Activated CD8-positive, alpha-beta T cell treated with anti-CD3 and anti-CD28 coated beads, Interleukin-2, amount 10 ng/mL, durations not matched to agents 7 days and 5 days (primary cell): Measurements from ENCODE around the gene ITGB1. TPM values are rescaled to one million over a fixed set of nuclear protein-coding genes. Genes with fewer than 3 reads are reported as not detected.
"Not testable (repeated sequence)": the region's sequence is repeated elsewhere in the genome, so short reads cannot be mapped to it uniquely, and the experiment has no call there.

Experiments used
- ATAC-seq: fragments of 150-1000 bp; cut with Tn5 transposase; one replicate; pipeline ENCODE4 v1.10.0; 2021; ENCODE audit warnings: moderate library complexity
- CTCF ChIA-PET: fragments of 350-600 bp; sonication (Branson Sonifier 250); formaldehyde crosslinking; loops from one replicate; lab custom pipeline; 2021; ENCODE audit warnings: antibody characterized with exemption; lab: Charles Lee
- POLR2A ChIA-PET: fragments of 350-600 bp; sonication (Branson Sonifier 250); formaldehyde crosslinking; loops from one replicate; lab custom pipeline; 2021; ENCODE audit warnings: antibody characterized with exemption; lab: Charles Lee
- DNase-seq: peaks from one replicate; pipeline ENCODE4 v3.0.0-alpha.2; 2020
- H3K27ac Mint-ChIP-seq: one replicate; pipeline ENCODE4 v1.8.0; 2021; ENCODE audit warnings: mild to moderate bottlenecking, mixed read lengths
- H3K27me3 Mint-ChIP-seq: one replicate; pipeline ENCODE4 v1.8.0; 2021; ENCODE audit warnings: low read depth, mixed read lengths
- H3K36me3 Mint-ChIP-seq: one replicate; pipeline ENCODE4 v1.8.0; 2021; ENCODE audit warnings: low read depth, mixed read lengths
- H3K4me1 Mint-ChIP-seq: one replicate; pipeline ENCODE4 v1.8.0; 2021; ENCODE audit warnings: low read depth, mixed read lengths
- H3K4me3 Mint-ChIP-seq: one replicate; pipeline ENCODE4 v1.8.0; 2021; ENCODE audit warnings: mild to moderate bottlenecking, mixed read lengths
- H3K9me3 Mint-ChIP-seq: one replicate; pipeline ENCODE4 v1.8.0; 2022; ENCODE audit warnings: mixed read lengths; ENCODE audit not compliant: insufficient read depth
- total RNA-seq, 2 experiments: library from RNA; stranded (reverse); gene quantifications; one replicate each; pipeline ENCODE4 v1.2.3, GENCODE V29; 2021

The ITGB1 gene
- total RNA-seq, 2 experiments from 2014 or later = 35.0 to 40.2 TPM

GRCh38 chr10:32979719-32980118, 21.7 kb upstream of the ITGB1 start:
- H3K27ac Mint-ChIP-seq, DNase-seq, ATAC-seq, H3K27me3 Mint-ChIP-seq, H3K36me3 Mint-ChIP-seq, H3K9me3 Mint-ChIP-seq: not testable (repeated sequence)
- peak overlapping the region; percentile 28 for H3K4me3 Mint-ChIP-seq
- ChIA-PET POLR2A (interaction anchor here (0.5 to 2.8 kb wide), 9 partner anchors 8 to 534 kb away, joined by 3 to 8 read pairs (median 4); partner anchors contain the start of gene CCDC7), CTCF (interaction anchor here (0.8 to 4.2 kb wide), 8 partner anchors 8 to 176 kb away, joined by 3 to 21 read pairs (median 4); no protein-coding TSS in a partner anchor)
- H3K4me1 Mint-ChIP-seq = peaks cover 36% of the 10 kb centered on the region

GRCh38 chr10:32979041-32979440, 21.0 kb upstream of the ITGB1 start:
- POLR2A ChIA-PET = no interaction called here
- no peaks in the 10 kb centered on the region for H3K9me3 Mint-ChIP-seq

GRCh38 chr10:32977846-32978809, 20.1 kb upstream of the ITGB1 start:
- H3K4me3 Mint-ChIP-seq, H3K36me3 Mint-ChIP-seq, H3K9me3 Mint-ChIP-seq, ATAC-seq, POLR2A ChIA-PET, H3K27ac Mint-ChIP-seq, DNase-seq, H3K27me3 Mint-ChIP-seq: not testable (repeated sequence)
- peaks cover 32% of the 10 kb centered on the region for H3K4me1 Mint-ChIP-seq
- CTCF ChIA-PET = interaction anchor here (0.9 kb wide), 1 partner anchor 31 kb away, joined by 3 read pairs; no protein-coding TSS in a partner anchor

More at GRCh38 chr10:32979041-32979440, 21.0 kb upstream of the ITGB1 start:
- H3K4me3 Mint-ChIP-seq = no peak overlapping the region
- H3K27me3 Mint-ChIP-seq = peaks cover 5% of the 10 kb centered on the region
- no peaks in the 10 kb centered on the region for H3K36me3 Mint-ChIP-seq
- DNase-seq = no peak
- no peak for ATAC-seq
- H3K27ac Mint-ChIP-seq = no peak overlapping the region
- CTCF ChIA-PET = interaction anchor here (2.1 to 4.2 kb wide), 2 partner anchors 8 to 30 kb away, joined by 8 to 21 read pairs; no protein-coding TSS in a partner anchor
- H3K4me1 Mint-ChIP-seq = peaks cover 36% of the 10 kb centered on the region

DNA sequence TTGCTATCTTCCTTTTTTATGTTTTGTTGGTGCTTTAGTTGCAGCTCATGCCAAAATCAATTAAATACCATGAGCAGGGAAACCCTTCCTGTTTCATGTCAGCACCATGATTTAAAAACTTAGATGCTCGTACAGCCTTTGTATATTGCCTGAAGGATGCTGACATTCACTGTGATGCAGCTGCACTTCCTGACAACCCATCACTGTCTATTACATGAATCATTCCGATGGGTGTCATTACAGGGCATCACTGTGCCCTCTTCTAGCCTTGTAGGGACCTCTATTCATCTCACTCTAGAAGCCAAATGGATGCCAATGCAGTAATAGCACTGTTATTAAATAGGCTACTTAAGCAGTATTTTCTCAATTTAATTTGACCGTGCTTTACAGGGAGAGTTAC, 18.3 kb upstream of the ITGB1 start:
- POLR2A ChIA-PET = no interaction called here
- Mint-ChIP-seq H3K27ac (no peak overlapping the region), H3K4me3 (no peak overlapping the region), H3K36me3 (no peaks in the 10 kb centered on the region), H3K4me1 (peaks cover 27% of the 10 kb centered on the region), H3K27me3 (peaks cover 5% of the 10 kb centered on the region), H3K9me3 (no peaks in the 10 kb centered on the region)
- CTCF ChIA-PET = interaction anchor here (0.6 kb wide), 1 partner anchor 33 kb away, joined by 3 read pairs; no protein-coding TSS in a partner anchor
- ATAC-seq (no peak), DNase-seq (no peak)

- POLR2A ChIA-PET = interaction anchor here (1.5 kb wide), 1 partner anchor 8 kb away, joined by 8 read pairs; no protein-coding TSS in a partner anchor
- CTCF ChIA-PET = interaction anchor here (1.7 kb wide), 1 partner anchor 36 kb away, joined by 7 read pairs; no protein-coding TSS in a partner anchor
- Mint-ChIP-seq H3K4me1 (peaks cover 14% of the 10 kb centered on the region), H3K9me3 (no peaks in the 10 kb centered on the region), H3K27ac (no peak overlapping the region), H3K36me3 (no peaks in the 10 kb centered on the region), H3K27me3 (peaks cover 5% of the 10 kb centered on the region), H3K4me3 (no peak overlapping the region)
- no peak for DNase-seq
- ATAC-seq = no peak
These were observed 14.9 kb upstream of the ITGB1 start for GRCh38 chr10:32972929-32973328.

DNA sequence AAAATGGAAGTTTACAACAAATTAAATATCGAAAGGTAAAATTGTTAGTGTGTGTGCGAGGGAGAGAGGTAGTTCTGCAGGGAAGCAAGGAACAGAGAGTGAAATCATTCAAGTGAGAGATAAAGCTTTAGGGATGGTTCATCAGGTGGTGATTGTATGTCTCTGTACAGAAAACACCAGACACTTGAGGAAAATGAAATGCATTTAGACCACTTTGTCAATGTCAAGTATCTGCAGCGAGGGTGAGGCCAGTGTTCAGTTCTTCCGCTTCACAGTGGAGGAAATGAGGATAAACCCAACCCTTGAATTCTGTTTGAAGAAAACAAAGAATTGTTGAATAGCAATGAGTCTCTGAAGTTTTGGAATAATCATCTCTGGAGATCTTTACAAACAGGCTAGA, 14.4 kb upstream of the ITGB1 start:
- Mint-ChIP-seq H3K4me3 (no peak overlapping the region), H3K27ac (no peak overlapping the region), H3K9me3 (no peaks in the 10 kb centered on the region), H3K27me3 (peaks cover 5% of the 10 kb centered on the region), H3K4me1 (peaks cover 14% of the 10 kb centered on the region), H3K36me3 (no peaks in the 10 kb centered on the region)
- ATAC-seq (no peak), DNase-seq (no peak)
- CTCF ChIA-PET = interaction anchor here (1.7 to 2.0 kb wide), 2 partner anchors 7 to 37 kb away, joined by 7 to 8 read pairs; no protein-coding TSS in a partner anchor
- POLR2A ChIA-PET = interaction anchor here (1.5 kb wide), 1 partner anchor 8 kb away, joined by 8 read pairs; no protein-coding TSS in a partner anchor

DNA sequence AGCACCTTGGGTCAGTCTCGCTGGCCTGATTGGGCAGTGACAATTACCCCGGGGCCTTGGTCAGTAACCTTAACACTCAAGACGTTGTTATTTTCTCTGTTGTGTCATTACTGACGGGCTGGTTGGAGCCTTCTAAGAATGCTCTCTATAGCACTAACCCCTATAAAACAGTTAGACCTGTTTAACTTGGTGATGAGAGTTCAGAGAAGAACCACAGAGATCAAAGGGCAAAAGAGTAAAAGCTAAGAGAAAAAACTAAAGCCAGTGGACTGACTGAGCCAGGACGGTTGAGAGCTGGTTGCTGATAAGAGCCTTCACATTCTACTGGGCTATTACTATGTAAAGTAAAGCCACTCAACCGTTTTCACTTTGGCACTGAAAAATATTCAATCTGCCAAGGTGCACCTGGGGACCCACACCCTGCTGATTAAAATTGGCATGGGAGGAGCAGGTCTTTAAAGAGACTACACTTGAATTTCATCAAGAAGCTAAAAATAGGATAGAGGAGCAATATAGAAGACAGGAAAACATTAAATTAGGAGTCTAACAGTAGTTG, 13.6 kb upstream of the ITGB1 start:
- CTCF ChIA-PET = interaction anchor here (0.6 to 2.0 kb wide), 5 partner anchors 8 to 41 kb away, joined by 3 to 8 read pairs (median 3); no protein-coding TSS in a partner anchor
- POLR2A ChIA-PET = interaction anchor here (1.5 kb wide), 1 partner anchor 9 kb away, joined by 8 read pairs; no protein-coding TSS in a partner anchor
- Mint-ChIP-seq H3K27me3 (peaks cover 5% of the 10 kb centered on the region), H3K4me3 (no peak overlapping the region), H3K4me1 (peaks cover 14% of the 10 kb centered on the region), H3K27ac (no peak overlapping the region), H3K9me3 (no peaks in the 10 kb centered on the region), H3K36me3 (no peaks in the 10 kb centered on the region)
- ATAC-seq (no peak), DNase-seq (no peak)

DNA sequence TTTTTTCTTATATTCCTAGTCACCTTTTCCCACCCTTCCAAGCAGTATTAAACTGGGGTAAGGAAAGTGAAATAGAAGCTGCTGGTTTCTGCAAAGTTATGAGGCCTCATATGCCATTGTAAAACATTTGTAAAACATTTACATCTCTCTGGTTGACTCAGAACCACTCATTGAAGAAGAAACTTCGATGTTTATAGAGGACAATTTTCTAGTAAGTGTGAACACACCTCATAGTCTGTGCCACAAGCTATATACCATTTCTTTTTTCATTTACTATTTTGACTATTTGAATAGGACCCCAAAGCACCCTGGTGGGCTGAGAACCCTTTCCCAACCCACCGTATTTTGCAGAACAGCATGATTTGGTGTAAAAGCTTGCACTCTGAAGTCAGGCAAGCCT, 12.9 kb upstream of the ITGB1 start:
- H3K4me1 Mint-ChIP-seq = peaks cover 14% of the 10 kb centered on the region
- DNase-seq (no peak), ATAC-seq (no peak)
- no peaks in the 10 kb centered on the region for H3K36me3 Mint-ChIP-seq
- POLR2A ChIA-PET = no interaction called here
- peaks cover 10% of the 10 kb centered on the region for H3K27me3 Mint-ChIP-seq
- H3K9me3 Mint-ChIP-seq = no peaks in the 10 kb centered on the region
- CTCF ChIA-PET = interaction anchor here (0.9 to 2.0 kb wide), 4 partner anchors 9 to 38 kb away, joined by 3 to 8 read pairs (median 3); no protein-coding TSS in a partner anchor
- no peak overlapping the region for H3K4me3 Mint-ChIP-seq
- H3K27ac Mint-ChIP-seq = no peak overlapping the region

GRCh38 chr10:32964270-32964669, 6.2 kb upstream of the ITGB1 start:
- no peak overlapping the region for H3K4me3 Mint-ChIP-seq
- no peaks in the 10 kb centered on the region for H3K36me3 Mint-ChIP-seq
- DNase-seq (no peak), ATAC-seq (no peak)
- POLR2A ChIA-PET = no interaction called here
- H3K9me3 Mint-ChIP-seq = no peaks in the 10 kb centered on the region
- H3K27me3 Mint-ChIP-seq = peaks cover 13% of the 10 kb centered on the region
- H3K4me1 Mint-ChIP-seq = peaks cover 6% of the 10 kb centered on the region
- CTCF ChIA-PET = no interaction called here
- no peak overlapping the region for H3K27ac Mint-ChIP-seq

DNA sequence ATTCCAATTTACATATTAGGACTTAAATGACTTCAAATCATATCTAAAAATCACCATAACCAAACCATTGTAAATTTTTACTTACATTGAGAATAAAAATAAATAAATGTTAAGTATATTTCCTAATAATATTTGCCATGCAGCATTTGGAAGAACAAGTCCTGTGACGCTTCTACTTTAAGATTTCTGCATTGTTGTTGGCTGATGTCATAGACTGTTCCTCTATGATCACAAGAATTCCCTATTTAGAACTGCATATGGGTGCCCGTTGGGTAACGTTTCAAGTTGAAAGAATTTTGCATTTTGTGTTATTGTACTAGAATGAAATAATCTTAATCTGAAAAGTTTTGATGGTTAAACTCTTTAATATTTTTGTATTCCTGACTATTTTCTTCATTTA, 5.1 kb upstream of the ITGB1 start:
- DNase-seq = no peak
- Mint-ChIP-seq H3K36me3 (no peaks in the 10 kb centered on the region), H3K4me3 (no peak overlapping the region), H3K27me3 (peaks cover 18% of the 10 kb centered on the region), H3K9me3 (no peaks in the 10 kb centered on the region), H3K27ac (no peak overlapping the region), H3K4me1 (peaks cover 14% of the 10 kb centered on the region)
- no peak for ATAC-seq
- POLR2A ChIA-PET = no interaction called here
- CTCF ChIA-PET = no interaction called here

GRCh38 chr10:32962521-32962920, 4.5 kb upstream of the ITGB1 start:
- POLR2A ChIA-PET = interaction anchor here (1.0 kb wide), 1 partner anchor 18 kb away, joined by 4 read pairs; no protein-coding TSS in a partner anchor
- H3K36me3 Mint-ChIP-seq = no peaks in the 10 kb centered on the region
- CTCF ChIA-PET = interaction anchor here (1.4 kb wide), 1 partner anchor 9 kb away, joined by 3 read pairs; no protein-coding TSS in a partner anchor

More at GRCh38 chr10:32962521-32962920, 4.5 kb upstream of the ITGB1 start:
- ATAC-seq (no peak), DNase-seq (no peak)
- H3K4me1 Mint-ChIP-seq = peaks cover 14% of the 10 kb centered on the region
- H3K9me3 Mint-ChIP-seq = no peaks in the 10 kb centered on the region
- H3K27me3 Mint-ChIP-seq = peaks cover 18% of the 10 kb centered on the region
- no peak overlapping the region for H3K27ac Mint-ChIP-seq
- H3K4me3 Mint-ChIP-seq = no peak overlapping the region
